GM19351 (cell line): Measurements from ENCODE around the gene RGS12.

Experiments
- ATAC-seq: cut with Tn5 transposase; IDR thresholded peaks from one replicate; pipeline ENCODE4 v1.9.1; 2021; ENCODE audit warnings: mild to moderate bottlenecking, moderate library complexity; ENCODE audit not compliant: unreplicated experiment

The RGS12 gene

DNA sequence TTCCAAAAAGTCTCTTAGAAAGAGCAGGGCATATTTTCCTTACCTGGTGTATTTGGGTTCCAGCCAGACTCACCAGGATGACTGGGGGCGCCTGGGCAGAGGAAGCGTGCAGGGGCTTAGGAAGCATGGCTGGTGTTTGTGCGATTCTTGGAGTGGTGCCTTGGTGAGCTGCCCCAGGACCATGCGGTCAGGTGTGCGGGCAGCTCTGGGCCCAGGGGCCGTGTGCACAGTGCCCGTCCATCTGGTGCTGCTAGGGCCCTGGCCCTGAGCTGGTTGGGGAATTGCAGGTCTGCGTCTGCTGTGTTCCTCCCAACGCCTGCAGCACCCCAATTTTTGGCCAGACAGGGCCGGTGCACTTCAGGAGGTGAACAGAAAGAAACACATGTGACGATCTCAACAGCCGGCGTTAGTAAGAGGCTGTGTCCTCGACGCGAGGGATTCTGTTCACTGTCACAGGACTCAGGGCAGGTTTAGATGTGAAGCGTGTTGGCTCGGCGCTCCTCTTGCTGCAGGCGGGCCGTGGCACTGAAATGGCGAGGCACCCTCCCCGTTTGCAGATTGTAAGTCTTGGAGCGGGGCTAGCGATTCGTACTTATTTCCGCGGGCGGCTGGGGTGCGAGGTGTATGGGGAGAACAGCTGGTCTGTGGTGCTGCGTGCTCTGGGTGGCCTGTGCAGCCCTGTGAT, 15.2 kb downstream of the RGS12 start:
- no peak for ATAC-seq

GRCh38 chr4:3308691-3309090, 15.9 kb downstream of the RGS12 start:
- no peak for ATAC-seq

- no peak for ATAC-seq
Measured at GRCh38 chr4:3310301-3311094, 17.7 kb downstream of the RGS12 start.

- no peak for ATAC-seq
Measured at GRCh38 chr4:3311095-3311372, 18.2 kb downstream of the RGS12 start.

DNA sequence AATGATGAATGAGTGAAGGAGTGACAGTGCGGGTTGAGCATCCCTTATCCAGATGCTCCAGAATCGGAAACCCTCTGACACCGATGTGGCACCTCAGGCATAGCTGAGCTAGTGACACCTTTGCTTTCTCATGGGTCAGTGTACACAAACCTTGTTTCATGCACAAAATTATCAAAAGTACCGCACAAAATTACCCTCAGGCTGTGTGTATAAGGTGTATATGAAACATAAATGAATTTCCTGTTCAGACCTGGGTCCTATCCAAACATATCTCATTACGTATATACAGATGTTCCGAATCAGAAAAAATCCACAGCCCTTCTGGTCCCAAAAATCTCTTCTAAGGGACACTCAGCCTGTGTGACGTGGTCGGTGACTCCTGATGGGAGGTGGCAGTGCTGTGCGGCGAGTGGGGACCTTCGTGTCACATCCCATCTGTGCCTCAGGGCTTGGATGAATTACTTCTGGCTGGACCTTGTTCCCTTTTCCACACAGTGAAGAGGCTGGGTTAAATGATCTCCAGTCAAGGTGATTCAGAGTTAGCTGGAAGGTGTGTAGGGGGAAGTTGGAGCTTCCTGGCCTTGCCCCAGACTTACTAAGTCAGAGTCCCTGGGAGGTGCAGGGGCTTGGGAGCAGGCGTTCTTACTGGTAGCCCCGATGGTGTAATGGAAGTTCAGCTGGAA, 18.8 kb downstream of the RGS12 start:
- no peak for ATAC-seq

DNA sequence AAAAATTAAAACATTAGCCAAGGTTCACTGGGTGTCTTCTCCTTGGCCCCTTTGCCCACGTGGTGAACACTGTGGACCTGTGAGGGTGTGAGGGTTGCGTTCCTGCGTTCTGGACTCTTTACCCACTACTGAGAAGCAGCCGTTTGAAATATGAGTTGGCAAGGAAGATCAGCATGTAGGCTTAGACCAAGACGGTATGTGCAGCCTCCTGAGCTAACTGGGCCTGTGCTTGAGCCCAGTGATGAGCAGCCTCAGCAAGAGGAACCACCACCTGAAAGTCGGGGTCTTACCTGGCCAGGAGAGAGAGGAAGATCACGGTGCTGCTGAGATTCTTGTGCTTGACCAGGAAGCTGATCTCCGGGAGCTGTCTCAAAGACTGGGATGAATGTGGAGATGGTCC, 19.5 kb downstream of the RGS12 start:
- no peak for ATAC-seq

- no peak for ATAC-seq
Measured at GRCh38 chr4:3313139-3313538, 20.3 kb downstream of the RGS12 start.

DNA sequence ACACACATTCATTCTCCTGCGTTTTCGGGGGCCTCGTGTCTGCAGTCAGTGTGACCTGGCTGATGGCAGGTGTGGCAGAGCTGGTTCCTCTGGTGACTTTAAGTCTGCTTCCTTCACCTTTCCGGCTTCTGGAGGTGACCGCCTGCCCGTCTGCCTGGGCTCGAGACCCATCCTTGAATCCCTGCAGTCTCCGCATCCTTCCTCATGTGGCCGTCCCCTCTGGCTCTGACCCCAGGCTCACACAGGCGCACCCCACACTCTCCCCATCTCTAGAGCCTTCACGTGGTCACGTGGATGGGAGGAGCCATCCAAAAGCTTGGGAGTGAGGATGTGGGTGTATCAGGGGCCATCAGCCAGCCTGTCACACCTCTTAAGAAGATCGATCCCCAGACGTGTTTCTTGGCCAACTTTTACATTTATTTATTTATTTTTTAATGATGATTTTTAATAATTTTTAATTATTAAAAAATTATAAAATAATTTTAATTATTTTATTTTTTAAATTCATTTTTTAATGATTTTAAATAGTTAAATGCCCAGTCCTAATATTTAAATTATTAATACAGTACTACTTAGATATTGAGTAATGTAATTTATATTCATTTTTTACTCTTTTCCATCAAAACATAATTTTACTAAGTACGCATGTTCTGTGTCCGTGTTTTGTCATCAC, 20.9 kb downstream of the RGS12 start:
- no peak for ATAC-seq

DNA sequence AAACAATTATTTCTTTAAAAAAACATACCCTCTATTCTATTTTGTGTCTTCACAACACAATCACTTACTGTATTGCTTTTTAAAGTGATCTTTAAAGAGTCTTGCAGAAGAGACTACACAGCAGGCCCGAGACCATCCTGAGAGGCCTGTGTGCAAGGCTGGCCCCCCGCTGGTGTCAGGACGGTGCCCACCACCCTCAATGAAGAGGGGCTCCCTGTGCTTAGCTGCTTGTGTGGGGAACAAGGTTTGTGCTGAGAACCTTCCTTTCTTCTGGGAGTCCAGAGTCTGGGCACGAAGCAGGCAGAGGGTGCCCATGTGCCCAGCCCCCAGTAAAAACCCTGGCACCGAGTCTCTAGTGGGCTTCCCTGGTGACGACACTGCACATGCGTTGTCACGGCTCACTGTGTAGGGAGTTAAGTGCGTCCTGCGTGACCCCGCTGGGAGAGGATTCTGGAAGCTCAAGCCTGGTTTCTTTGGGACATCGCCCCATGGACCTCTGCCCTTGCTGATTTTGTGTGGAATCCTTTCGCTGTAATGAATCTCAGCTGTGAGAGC, 22.0 kb downstream of the RGS12 start:
- ATAC-seq: no peak

DNA sequence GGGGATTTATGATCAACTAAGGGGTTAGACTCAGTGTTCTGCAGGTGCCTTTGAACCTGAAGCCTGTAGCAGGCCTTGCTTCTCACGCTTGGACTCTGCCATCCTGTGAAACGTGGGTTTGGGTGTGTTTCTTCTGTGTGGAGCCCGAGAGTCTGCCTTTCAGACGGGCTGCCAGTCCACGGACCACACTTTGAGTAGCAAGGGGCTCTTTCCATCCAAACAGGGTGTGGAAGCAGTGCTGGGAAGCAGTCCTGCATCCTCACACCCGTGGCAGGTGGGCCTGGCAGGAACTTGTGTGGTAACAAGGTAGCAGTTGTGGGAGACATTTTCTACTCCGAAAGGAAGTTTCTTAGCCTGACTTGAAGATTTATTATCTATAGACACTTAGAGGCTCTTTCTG, 22.7 kb downstream of the RGS12 start:
- ATAC-seq: no peak

DNA sequence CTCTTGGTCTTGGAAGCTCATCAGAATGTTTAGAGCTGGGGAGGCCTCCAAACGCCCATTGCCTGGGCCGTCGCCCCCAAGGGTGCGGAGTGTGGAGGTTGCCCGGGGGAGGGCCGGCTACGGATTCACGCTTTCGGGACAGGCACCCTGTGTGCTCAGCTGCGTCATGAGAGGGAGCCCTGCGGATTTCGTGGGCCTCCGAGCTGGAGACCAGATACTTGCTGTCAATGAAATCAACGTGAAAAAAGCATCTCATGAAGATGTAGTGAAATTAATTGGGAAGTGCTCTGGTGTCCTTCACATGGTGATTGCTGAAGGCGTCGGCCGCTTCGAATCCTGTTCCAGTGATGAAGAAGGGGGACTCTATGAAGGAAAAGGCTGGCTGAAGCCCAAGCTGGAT, 23.3 kb downstream of the RGS12 start:
- ATAC-seq: no peak

DNA sequence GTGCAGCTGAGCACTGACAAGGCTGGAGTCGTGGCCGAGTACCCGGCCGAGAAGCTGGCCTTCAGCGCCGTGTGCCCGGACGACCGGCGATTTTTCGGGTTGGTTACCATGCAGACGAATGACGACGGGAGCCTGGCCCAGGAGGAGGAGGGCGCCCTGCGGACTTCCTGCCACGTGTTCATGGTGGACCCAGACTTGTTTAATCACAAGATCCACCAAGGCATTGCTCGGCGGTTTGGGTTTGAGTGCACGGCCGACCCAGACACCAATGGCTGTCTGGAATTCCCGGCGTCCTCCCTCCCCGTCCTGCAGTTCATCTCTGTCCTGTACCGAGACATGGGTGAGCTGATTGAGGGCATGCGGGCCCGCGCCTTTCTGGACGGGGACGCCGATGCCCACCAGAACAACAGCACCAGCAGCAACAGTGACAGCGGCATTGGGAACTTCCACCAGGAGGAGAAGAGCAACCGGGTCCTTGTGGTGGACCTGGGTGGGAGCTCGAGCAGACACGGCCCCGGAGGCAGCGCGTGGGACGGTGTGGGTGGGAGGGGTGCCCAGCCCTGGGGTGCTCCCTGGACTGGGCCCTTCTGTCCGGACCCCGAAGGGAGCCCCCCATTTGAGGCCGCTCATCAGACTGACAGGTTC, 24.3 kb downstream of the RGS12 start:
- no peak for ATAC-seq

DNA sequence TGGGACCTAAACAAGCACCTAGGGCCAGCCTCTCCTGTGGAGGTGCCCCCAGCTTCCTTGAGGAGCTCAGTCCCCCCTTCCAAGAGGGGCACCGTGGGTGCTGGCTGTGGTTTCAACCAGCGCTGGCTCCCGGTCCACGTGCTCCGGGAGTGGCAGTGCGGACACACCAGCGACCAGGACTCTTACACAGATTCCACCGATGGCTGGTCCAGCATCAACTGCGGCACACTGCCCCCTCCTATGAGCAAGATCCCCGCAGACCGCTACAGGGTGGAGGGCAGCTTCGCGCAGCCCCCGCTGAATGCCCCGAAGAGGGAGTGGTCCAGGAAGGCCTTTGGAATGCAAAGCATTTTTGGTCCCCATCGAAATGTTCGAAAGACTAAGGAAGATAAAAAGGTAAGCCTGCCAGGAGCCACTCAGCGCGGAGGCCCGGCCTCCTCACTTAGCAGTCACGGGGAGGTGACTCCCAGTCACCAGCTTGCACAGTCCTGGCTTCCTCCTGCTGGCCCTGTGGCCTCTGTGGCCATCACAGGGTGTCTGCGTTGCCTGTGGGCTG, 24.9 kb downstream of the RGS12 start:
- no peak for ATAC-seq

- ATAC-seq: no peak
Measured at GRCh38 chr4:3318561-3319021, 25.8 kb downstream of the RGS12 start.

DNA sequence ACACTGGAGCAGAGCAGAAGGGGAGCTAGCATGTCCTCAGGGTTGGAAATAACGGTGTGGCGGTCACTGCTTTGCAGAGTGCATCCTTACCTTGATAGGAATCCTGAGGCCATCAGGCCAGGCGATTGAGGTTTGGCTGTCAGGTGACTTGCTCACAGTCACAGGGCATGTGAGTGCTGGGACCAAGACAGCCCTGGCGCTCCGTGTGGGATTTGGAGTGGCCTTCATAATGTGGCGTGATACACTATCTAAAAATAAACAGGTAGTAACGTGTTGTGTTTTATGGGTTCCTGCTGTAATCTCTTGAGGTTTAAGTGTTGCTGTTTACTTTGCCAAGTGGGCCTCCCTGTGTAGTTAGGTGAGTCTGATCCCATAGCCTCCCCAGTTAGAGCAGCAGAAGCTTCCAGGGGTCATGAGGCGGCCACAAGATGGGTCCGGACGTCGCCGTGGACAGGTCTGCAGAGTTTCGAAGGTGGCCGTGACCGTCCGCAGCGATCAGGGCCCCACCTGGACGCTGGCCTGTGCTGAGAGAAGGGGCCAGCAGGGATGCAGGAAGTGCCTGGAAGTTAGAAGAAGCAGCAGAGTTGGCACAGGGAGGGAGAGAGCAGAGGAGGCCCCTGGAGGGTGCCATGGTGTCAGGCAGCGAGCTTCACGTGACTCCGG, 27.7 kb downstream of the RGS12 start:
- ATAC-seq: no peak

- ATAC-seq: no peak
Measured at GRCh38 chr4:3321295-3321889, 28.6 kb downstream of the RGS12 start.

DNA sequence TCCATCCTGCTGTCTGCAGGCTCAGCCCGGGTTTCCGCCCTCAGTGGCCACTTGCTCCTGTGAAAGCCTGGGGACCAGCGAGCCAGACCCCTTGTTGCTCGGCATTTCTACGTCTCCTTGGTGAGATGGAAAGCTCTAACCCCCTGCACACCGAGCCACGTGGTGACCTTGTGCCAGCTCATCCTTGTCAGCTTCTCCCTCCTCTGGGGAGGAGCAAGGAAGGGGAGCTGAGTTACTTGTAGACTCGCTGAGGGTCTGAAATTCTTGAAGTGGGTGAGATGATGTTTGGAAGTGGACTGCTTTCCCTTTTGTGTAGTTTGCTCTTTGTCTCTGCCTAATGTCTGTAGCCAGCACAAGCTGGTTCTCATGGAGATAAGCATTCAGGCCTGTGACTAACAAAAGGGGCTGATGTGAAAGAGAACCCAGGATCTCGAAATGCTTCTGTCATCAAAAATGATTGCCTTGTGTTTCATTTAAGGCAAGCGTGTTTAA, 29.3 kb downstream of the RGS12 start:
- ATAC-seq: no peak

GRCh38 chr4:3323071-3323481, 30.3 kb downstream of the RGS12 start:
- ATAC-seq: no peak

DNA sequence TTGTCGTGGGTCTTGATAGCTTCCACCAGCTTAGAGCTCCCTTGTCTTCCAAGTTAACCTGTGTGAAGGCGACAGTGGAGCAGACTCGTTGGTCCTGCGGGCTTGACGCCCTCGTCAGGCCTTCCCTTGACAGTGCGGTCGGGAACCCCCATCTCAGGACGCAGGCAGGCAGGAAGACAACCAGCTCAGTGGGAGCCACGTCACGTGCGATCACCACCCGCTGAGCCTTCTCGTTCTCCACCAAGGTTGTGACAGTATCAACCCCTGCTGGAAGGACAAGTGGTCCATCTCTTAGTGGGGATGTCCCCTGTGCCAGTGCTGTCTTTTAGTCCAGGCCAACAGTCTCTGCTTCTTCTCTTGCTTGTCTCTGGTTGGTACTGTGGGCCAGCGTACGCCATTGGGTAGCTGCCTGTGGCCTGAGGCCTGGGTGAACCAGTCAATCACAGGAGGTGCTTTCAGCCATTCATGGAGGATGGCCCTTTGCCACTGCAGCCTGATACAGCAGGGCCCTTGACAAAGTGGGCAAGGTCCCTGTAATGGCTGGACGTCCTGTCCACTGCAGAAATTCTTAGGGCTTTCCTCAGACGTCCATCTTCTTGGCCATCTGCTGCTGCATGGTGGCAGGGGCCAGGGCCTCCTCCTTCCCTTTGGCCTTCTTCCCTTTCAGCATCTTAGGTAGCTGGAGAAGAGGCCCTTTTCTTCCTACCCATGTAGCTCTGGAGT, 31.4 kb downstream of the RGS12 start:
- ATAC-seq: no peak
